Activated T-cell treated with anti-CD3 and anti-CD28 coated beads, Interleukin-2, amount 50 U/mL, for 72 hours (primary cell): Measurements from ENCODE around the gene SORD. TPM values are rescaled to one million over a fixed set of nuclear protein-coding genes. Genes with fewer than 3 reads are reported as not detected.
"Not testable (repeated sequence)": the region's sequence is repeated elsewhere in the genome, so short reads cannot be mapped to it uniquely, and the experiment has no call there.

Experiments
- ATAC-seq, 2 donors: fragments of 150-1000 bp; cut with Tn5 transposase; replicated peaks in 1 of 2; 2 replicates each; pipeline ENCODE4 v1.10.0; 2021; ENCODE audit warnings: moderate library complexity in 2 of 2, mild to moderate bottlenecking in 1 of 2
- DNase-seq, 2 donors: peaks; one replicate each; pipeline ENCODE4 v3.0.0; 2021 to 2022; ENCODE audit warnings: mixed read lengths in 1 of 2
- H3K27ac Mint-ChIP-seq: one replicate; pipeline ENCODE4 v1.8.0; 2022; ENCODE audit warnings: mild to moderate bottlenecking, moderate library complexity, mixed read lengths
- H3K27me3 Mint-ChIP-seq: one replicate; pipeline ENCODE4 v1.8.0; 2022; ENCODE audit warnings: low read depth, mixed read lengths
- H3K36me3 Mint-ChIP-seq, 2 donors: one replicate each; pipeline ENCODE4 v1.8.0; 2022; ENCODE audit warnings: mixed read lengths in 2 of 2, mild to moderate bottlenecking in 1 of 2; ENCODE audit not compliant: insufficient read depth in 2 of 2
- H3K4me1 Mint-ChIP-seq: one replicate; pipeline ENCODE4 v1.8.0; 2022; ENCODE audit warnings: low read depth, mixed read lengths
- H3K4me3 Mint-ChIP-seq, 2 donors: one replicate each; pipeline ENCODE4 v1.8.0; 2022; ENCODE audit warnings: mild to moderate bottlenecking in 2 of 2, mixed read lengths in 2 of 2, moderate library complexity in 2 of 2
- H3K9me3 Mint-ChIP-seq, 2 donors: one replicate each; pipeline ENCODE4 v1.8.0; 2022; ENCODE audit warnings: mixed read lengths in 2 of 2
- total RNA-seq, 2 donors: library from RNA; stranded (reverse); gene quantifications; one replicate each; pipeline ENCODE4 v1.2.3, GENCODE V29; 2022

SORD gene
- total RNA-seq, 2 donors from 2014 or later: 10.0 to 17.6 TPM

- ATAC-seq (no peak), DNase-seq (no peak)
- peaks cover 3 to 4% of the 10 kb centered on the region in 2 donors for H3K9me3 Mint-ChIP-seq
- peaks cover 11 to 39% of the 10 kb centered on the region in 2 donors for H3K36me3 Mint-ChIP-seq
- no peak overlapping the region for H3K27ac Mint-ChIP-seq
- no peaks in the 10 kb centered on the region for H3K4me1 Mint-ChIP-seq
- H3K4me3 Mint-ChIP-seq: no peak overlapping the region
- no peaks in the 10 kb centered on the region for H3K27me3 Mint-ChIP-seq
Measured at GRCh38 chr15:45050587-45050986, 27.6 kb downstream of the SORD start.

- not testable (repeated sequence) for H3K27ac Mint-ChIP-seq, ATAC-seq, H3K27me3 Mint-ChIP-seq, DNase-seq, H3K4me3 Mint-ChIP-seq, H3K4me1 Mint-ChIP-seq, H3K9me3 Mint-ChIP-seq
- peaks cover 11 to 36% of the 10 kb centered on the region in 2 donors for H3K36me3 Mint-ChIP-seq
Measured at GRCh38 chr15:45052676-45053075, 29.7 kb downstream of the SORD start.

GRCh38 chr15:45058690-45059675, 36.0 kb downstream of the SORD start:
- H3K27me3 Mint-ChIP-seq, H3K9me3 Mint-ChIP-seq, ATAC-seq, H3K4me3 Mint-ChIP-seq, H3K27ac Mint-ChIP-seq, H3K36me3 Mint-ChIP-seq, DNase-seq: not testable (repeated sequence)
- peaks cover 11% of the 10 kb centered on the region for H3K4me1 Mint-ChIP-seq

GRCh38 chr15:45062301-45062700, 39.3 kb downstream of the SORD start:
- not testable (repeated sequence) for H3K9me3 Mint-ChIP-seq, ATAC-seq, DNase-seq, H3K4me3 Mint-ChIP-seq, H3K36me3 Mint-ChIP-seq, H3K27ac Mint-ChIP-seq, H3K27me3 Mint-ChIP-seq
- peaks cover 11% of the 10 kb centered on the region for H3K4me1 Mint-ChIP-seq

GRCh38 chr15:45064386-45064785, 41.4 kb downstream of the SORD start:
- ATAC-seq (no peak), DNase-seq (no peak)
- no peaks in the 10 kb centered on the region for H3K27me3 Mint-ChIP-seq
- no peak overlapping the region for H3K27ac Mint-ChIP-seq
- no peaks in the 10 kb centered on the region for H3K9me3 Mint-ChIP-seq
- peaks cover 11% of the 10 kb centered on the region for H3K4me1 Mint-ChIP-seq
- peaks cover 3% of the 10 kb centered on the region in 2 donors for H3K36me3 Mint-ChIP-seq
- H3K4me3 Mint-ChIP-seq: no peak overlapping the region

- H3K9me3 Mint-ChIP-seq, DNase-seq, H3K4me3 Mint-ChIP-seq, ATAC-seq, H3K27me3 Mint-ChIP-seq, H3K27ac Mint-ChIP-seq, H3K4me1 Mint-ChIP-seq, H3K36me3 Mint-ChIP-seq: not testable (repeated sequence)
Measured at GRCh38 chr15:45069942-45070360, 47.0 kb downstream of the SORD start.

GRCh38 chr15:45073602-45074001, 50.6 kb downstream of the SORD start:
- not testable (repeated sequence) for H3K27me3 Mint-ChIP-seq, H3K36me3 Mint-ChIP-seq, H3K27ac Mint-ChIP-seq, H3K4me3 Mint-ChIP-seq, DNase-seq, H3K4me1 Mint-ChIP-seq, H3K9me3 Mint-ChIP-seq, ATAC-seq

GRCh38 chr15:45075440-45076320, 52.7 kb downstream of the SORD start:
- H3K4me1 Mint-ChIP-seq, ATAC-seq, H3K27ac Mint-ChIP-seq: not testable (repeated sequence)

GRCh38 chr15:45077391-45077790, 54.4 kb downstream of the SORD start:
- H3K36me3 Mint-ChIP-seq, H3K27me3 Mint-ChIP-seq, H3K4me3 Mint-ChIP-seq, ATAC-seq, DNase-seq, H3K4me1 Mint-ChIP-seq, H3K9me3 Mint-ChIP-seq, H3K27ac Mint-ChIP-seq: not testable (repeated sequence)

More at GRCh38 chr15:45075440-45076320, 52.7 kb downstream of the SORD start:
- H3K27me3 Mint-ChIP-seq, DNase-seq, H3K36me3 Mint-ChIP-seq, H3K9me3 Mint-ChIP-seq, H3K4me3 Mint-ChIP-seq: not testable (repeated sequence)

- DNase-seq, H3K4me3 Mint-ChIP-seq, H3K27ac Mint-ChIP-seq, H3K4me1 Mint-ChIP-seq, ATAC-seq, H3K9me3 Mint-ChIP-seq, H3K36me3 Mint-ChIP-seq, H3K27me3 Mint-ChIP-seq: not testable (repeated sequence)
Measured at GRCh38 chr15:45079201-45079600, 56.2 kb downstream of the SORD start.

GRCh38 chr15:45079628-45080246, 56.7 kb downstream of the SORD start:
- not testable (repeated sequence) for H3K9me3 Mint-ChIP-seq, H3K4me1 Mint-ChIP-seq

GRCh38 chr15:45080593-45080992, 57.6 kb downstream of the SORD start:
- not testable (repeated sequence) for H3K4me1 Mint-ChIP-seq, H3K36me3 Mint-ChIP-seq, ATAC-seq, DNase-seq, H3K27me3 Mint-ChIP-seq, H3K4me3 Mint-ChIP-seq, H3K27ac Mint-ChIP-seq, H3K9me3 Mint-ChIP-seq

More at GRCh38 chr15:45079628-45080246, 56.7 kb downstream of the SORD start:
- ATAC-seq, DNase-seq, H3K27me3 Mint-ChIP-seq, H3K36me3 Mint-ChIP-seq, H3K4me3 Mint-ChIP-seq, H3K27ac Mint-ChIP-seq: not testable (repeated sequence)

- H3K27ac Mint-ChIP-seq, DNase-seq, H3K9me3 Mint-ChIP-seq, H3K4me3 Mint-ChIP-seq, ATAC-seq, H3K36me3 Mint-ChIP-seq, H3K4me1 Mint-ChIP-seq: not testable (repeated sequence)
- H3K27me3 Mint-ChIP-seq: peaks cover 14% of the 10 kb centered on the region
Measured at GRCh38 chr15:45082412-45082811, 59.4 kb downstream of the SORD start.
